ENCODE data around the gene OR1K1.
"Not testable (repeated sequence)": the region's sequence is repeated elsewhere in the genome, so short reads cannot be mapped to it uniquely, and the experiment has no call there.

Gene OR1K1

GRCh38 chr9:122810306-122810946, 10.5 kb downstream of the OR1K1 start:
- DNase-seq (ENCODE audit: low read depth in 2 of 3, low spot score in 2 of 3), result peak in 2 of 3 experiments; percentile 40 to 67

- no peak for DNase-seq (ENCODE audit: low read depth in 2 of 3, low spot score in 2 of 3)
Observed at GRCh38 chr9:122812736-122813135, 12.8 kb downstream of the OR1K1 start.

GRCh38 chr9:122814545-122814944, 14.6 kb downstream of the OR1K1 start:
- no peak for DNase-seq (ENCODE audit: low read depth in 2 of 3, low spot score in 2 of 3)

GRCh38 chr9:122815544-122815943, 15.6 kb downstream of the OR1K1 start:
- no peak for DNase-seq (ENCODE audit: low read depth in 2 of 3, low spot score in 2 of 3)

- DNase-seq (ENCODE audit: low read depth in 2 of 3, low spot score in 2 of 3), result no peak
Observed at GRCh38 chr9:122816163-122816867, 16.4 kb downstream of the OR1K1 start.

GRCh38 chr9:122819326-122819725, 19.4 kb downstream of the OR1K1 start:
- DNase-seq (ENCODE audit: low read depth in 2 of 3, low spot score in 2 of 3), result no peak

GRCh38 chr9:122819791-122820489, 20.0 kb downstream of the OR1K1 start:
- no peak for DNase-seq (ENCODE audit: low read depth in 2 of 3, low spot score in 2 of 3)

GRCh38 chr9:122820490-122820845, 20.5 kb downstream of the OR1K1 start:
- DNase-seq (ENCODE audit: low read depth in 2 of 3, low spot score in 2 of 3), result no peak

- no peak for DNase-seq (ENCODE audit: low read depth in 2 of 3, low spot score in 2 of 3)
Observed at GRCh38 chr9:122821278-122821943, 21.5 kb downstream of the OR1K1 start.

- no peak for DNase-seq (ENCODE audit: low read depth in 2 of 3, low spot score in 2 of 3)
Observed at GRCh38 chr9:122822056-122822455, 22.1 kb downstream of the OR1K1 start.

GRCh38 chr9:122822938-122823337, 23.0 kb downstream of the OR1K1 start:
- no peak for DNase-seq (ENCODE audit: low read depth in 2 of 3, low spot score in 2 of 3)

- DNase-seq (ENCODE audit: low read depth in 2 of 3, low spot score in 2 of 3), result no peak
Observed at GRCh38 chr9:122827761-122828093, 27.8 kb downstream of the OR1K1 start.

- DNase-seq (ENCODE audit: low read depth in 2 of 3, low spot score in 2 of 3), result not testable (repeated sequence)
Observed at GRCh38 chr9:122828965-122829284, 29.0 kb downstream of the OR1K1 start.

GRCh38 chr9:122832194-122832593, 32.3 kb downstream of the OR1K1 start:
- DNase-seq (ENCODE audit: low read depth in 2 of 3, low spot score in 2 of 3), result no peak

GRCh38 chr9:122835313-122835731, 35.4 kb downstream of the OR1K1 start:
- no peak for DNase-seq (ENCODE audit: low read depth in 2 of 3, low spot score in 2 of 3)

GRCh38 chr9:122837266-122837850, 37.4 kb downstream of the OR1K1 start:
- no peak for DNase-seq (ENCODE audit: low read depth in 2 of 3, low spot score in 2 of 3)

- DNase-seq (ENCODE audit: low read depth in 2 of 3, low spot score in 2 of 3), result not testable (repeated sequence)
Observed at GRCh38 chr9:122838441-122838840, 38.5 kb downstream of the OR1K1 start.

- DNase-seq (ENCODE audit: low read depth in 2 of 3, low spot score in 2 of 3), result no peak
Observed at GRCh38 chr9:122841501-122841900, 41.6 kb downstream of the OR1K1 start.

- DNase-seq (ENCODE audit: low read depth in 2 of 3, low spot score in 2 of 3), result no peak
Observed at GRCh38 chr9:122844137-122844536, 44.2 kb downstream of the OR1K1 start.

GRCh38 chr9:122845116-122845515, 45.2 kb downstream of the OR1K1 start:
- no peak for DNase-seq (ENCODE audit: low read depth in 2 of 3, low spot score in 2 of 3)

- no peak for DNase-seq (ENCODE audit: low read depth in 2 of 3, low spot score in 2 of 3)
Observed at GRCh38 chr9:122846371-122846940, 46.5 kb downstream of the OR1K1 start.
